ENCODE data around the gene TMEM120B. TPM values are rescaled to one million over a fixed set of nuclear protein-coding genes. Genes with fewer than 3 reads are reported as not detected.

TMEM120B gene
- total and polyA plus RNA-seq, 2 of the 13 experiments (the other 11 are each of a cell fraction or from before 2014, with no cell fraction given) = 7.1 to 12.9 TPM

DNA sequence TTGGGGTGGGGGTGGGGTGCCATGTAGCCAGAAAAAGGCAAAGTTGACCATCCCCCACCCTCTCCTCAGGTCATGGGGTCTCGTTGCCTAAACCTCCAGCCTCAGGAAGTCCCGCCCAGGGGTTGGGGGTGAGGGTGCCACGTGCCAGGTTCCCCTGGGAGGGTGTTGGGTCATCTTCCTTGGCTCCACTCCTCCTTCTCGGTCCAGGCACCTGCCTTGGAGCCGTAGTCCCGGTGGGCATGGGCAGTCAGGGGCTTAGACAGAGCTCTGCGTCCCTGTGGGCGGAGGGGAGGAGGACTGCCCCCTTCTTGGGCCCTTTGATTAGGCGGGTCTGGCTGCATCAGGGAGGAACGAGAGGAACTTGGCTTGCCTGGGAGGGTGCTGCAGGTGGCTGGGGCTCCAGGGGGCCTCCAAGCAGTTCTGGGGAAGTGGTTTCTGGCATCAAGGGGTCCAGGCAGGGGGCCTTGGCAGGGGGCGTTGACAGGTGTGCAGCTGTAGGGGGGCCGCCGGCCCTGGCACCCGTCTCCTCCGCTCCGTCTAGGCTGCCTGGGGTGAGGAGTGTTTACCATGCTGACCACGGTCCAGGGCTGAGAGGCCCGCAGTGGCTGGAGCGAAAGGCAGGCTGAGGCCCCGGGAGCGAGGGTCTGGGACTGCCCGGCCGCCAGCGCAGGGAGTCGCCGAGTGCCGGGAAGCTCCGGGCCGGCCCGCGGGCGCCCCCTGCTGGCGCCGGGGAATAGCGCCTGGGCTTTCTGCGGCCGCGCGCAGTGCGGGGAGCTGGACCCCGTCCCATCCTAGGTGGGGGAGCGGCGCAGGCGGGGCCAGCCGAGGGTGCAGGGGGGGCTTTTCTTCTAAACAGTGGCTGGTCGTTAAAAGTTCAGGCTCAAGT is 99.1 kb downstream of the TMEM120B start (continued):
- TF ChIP-seq ZNF766 (CRISPR knock-in tag; IDR thresholded peaks at IDR 0.05; ENCODE audit: borderline replicate concordance) = no peak
- no peak for TF ChIP-seq ZSCAN22 (CRISPR knock-in tag; IDR thresholded peaks at IDR 0.05)
- TF ChIP-seq XBP1 (CRISPR knock-in tag; IDR thresholded peaks at IDR 0.05) = no peak
- no peak for TF ChIP-seq KLF9 (CRISPR knock-in tag; IDR thresholded peaks at IDR 0.05; ENCODE audit: low read depth)
- TF ChIP-seq SKI (IDR thresholded peaks at IDR 0.05; ENCODE audit: partially characterized antibody) = no peak
- no peak for TF ChIP-seq SATB2 (CRISPR knock-in tag; IDR thresholded peaks at IDR 0.05)
- TF ChIP-seq, protein P1, sequence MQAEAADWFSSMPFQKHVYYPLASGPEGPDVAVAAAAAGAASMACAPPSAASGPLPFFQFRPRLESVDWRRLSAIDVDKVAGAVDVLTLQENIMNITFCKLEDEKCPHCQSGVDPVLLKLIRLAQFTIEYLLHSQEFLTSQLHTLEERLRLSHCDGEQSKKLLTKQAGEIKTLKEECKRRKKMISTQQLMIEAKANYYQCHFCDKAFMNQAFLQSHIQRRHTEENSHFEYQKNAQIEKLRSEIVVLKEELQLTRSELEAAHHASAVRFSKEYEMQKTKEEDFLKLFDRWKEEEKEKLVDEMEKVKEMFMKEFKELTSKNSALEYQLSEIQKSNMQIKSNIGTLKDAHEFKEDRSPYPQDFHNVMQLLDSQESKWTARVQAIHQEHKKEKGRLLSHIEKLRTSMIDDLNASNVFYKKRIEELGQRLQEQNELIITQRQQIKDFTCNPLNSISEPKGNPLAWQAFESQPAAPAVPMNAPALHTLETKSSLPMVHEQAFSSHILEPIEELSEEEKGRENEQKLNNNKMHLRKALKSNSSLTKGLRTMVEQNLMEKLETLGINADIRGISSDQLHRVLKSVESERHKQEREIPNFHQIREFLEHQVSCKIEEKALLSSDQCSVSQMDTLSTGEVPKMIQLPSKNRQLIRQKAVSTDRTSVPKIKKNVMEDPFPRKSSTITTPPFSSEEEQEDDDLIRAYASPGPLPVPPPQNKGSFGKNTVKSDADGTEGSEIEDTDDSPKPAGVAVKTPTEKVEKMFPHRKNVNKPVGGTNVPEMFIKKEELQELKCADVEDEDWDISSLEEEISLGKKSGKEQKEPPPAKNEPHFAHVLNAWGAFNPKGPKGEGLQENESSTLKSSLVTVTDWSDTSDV (CRISPR knock-in tag; IDR thresholded peaks at IDR 0.05) = no peak
- no peak for TF ChIP-seq FOXJ3 (CRISPR knock-in tag; IDR thresholded peaks at IDR 0.05; ENCODE audit: borderline replicate concordance)
- no peak for TF ChIP-seq DNMT3B (CRISPR knock-in tag; conservative IDR thresholded peaks at IDR 0.05)
- TF ChIP-seq MBNL3 (CRISPR knock-in tag; conservative IDR thresholded peaks at IDR 0.05) = no peak
- TF ChIP-seq KDM5B (CRISPR knock-in tag; IDR thresholded peaks at IDR 0.05; ENCODE audit: borderline replicate concordance) = 0 out of 2 replicates have a peak, but pooled peaks have one; percentile 24
- TF ChIP-seq TRIM24 (CRISPR knock-in tag; IDR thresholded peaks at IDR 0.05) = no peak
- no peak for TF ChIP-seq RBAK (CRISPR knock-in tag; IDR thresholded peaks at IDR 0.05)
- TF ChIP-seq, protein P2, sequence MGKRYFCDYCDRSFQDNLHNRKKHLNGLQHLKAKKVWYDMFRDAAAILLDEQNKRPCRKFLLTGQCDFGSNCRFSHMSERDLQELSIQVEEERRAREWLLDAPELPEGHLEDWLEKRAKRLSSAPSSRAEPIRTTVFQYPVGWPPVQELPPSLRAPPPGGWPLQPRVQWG (CRISPR knock-in tag; IDR thresholded peaks at IDR 0.05; ENCODE audit: borderline replicate concordance, low read depth) = no peak
- TF ChIP-seq, protein P3, sequence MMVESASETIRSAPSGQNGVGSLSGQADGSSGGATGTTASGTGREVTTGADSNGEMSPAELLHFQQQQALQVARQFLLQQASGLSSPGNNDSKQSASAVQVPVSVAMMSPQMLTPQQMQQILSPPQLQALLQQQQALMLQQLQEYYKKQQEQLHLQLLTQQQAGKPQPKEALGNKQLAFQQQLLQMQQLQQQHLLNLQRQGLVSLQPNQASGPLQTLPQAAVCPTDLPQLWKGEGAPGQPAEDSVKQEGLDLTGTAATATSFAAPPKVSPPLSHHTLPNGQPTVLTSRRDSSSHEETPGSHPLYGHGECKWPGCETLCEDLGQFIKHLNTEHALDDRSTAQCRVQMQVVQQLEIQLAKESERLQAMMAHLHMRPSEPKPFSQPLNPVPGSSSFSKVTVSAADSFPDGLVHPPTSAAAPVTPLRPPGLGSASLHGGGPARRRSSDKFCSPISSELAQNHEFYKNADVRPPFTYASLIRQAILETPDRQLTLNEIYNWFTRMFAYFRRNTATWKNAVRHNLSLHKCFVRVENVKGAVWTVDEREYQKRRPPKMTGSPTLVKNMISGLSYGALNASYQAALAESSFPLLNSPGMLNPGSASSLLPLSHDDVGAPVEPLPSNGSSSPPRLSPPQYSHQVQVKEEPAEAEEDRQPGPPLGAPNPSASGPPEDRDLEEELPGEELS (CRISPR knock-in tag; IDR thresholded peaks at IDR 0.05) = no peak
- TF ChIP-seq, protein P4, sequence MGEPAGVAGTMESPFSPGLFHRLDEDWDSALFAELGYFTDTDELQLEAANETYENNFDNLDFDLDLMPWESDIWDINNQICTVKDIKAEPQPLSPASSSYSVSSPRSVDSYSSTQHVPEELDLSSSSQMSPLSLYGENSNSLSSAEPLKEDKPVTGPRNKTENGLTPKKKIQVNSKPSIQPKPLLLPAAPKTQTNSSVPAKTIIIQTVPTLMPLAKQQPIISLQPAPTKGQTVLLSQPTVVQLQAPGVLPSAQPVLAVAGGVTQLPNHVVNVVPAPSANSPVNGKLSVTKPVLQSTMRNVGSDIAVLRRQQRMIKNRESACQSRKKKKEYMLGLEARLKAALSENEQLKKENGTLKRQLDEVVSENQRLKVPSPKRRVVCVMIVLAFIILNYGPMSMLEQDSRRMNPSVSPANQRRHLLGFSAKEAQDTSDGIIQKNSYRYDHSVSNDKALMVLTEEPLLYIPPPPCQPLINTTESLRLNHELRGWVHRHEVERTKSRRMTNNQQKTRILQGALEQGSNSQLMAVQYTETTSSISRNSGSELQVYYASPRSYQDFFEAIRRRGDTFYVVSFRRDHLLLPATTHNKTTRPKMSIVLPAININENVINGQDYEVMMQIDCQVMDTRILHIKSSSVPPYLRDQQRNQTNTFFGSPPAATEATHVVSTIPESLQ (CRISPR knock-in tag; conservative IDR thresholded peaks at IDR 0.05) = no peak
- TF ChIP-seq AGO2 (optimal IDR thresholded peaks at IDR 0.05; ENCODE audit: low read depth, low read length) = peak; percentile 74
- no peak for TF ChIP-seq ZNF644 (CRISPR knock-in tag; IDR thresholded peaks at IDR 0.05; ENCODE audit: low read depth)
- no peak for TF ChIP-seq ZNF224 (CRISPR knock-in tag; IDR thresholded peaks at IDR 0.05)
- no peak for TF ChIP-seq FOXA3 (CRISPR knock-in tag; IDR thresholded peaks at IDR 0.05)
- no peak for TF ChIP-seq ZNF737 (CRISPR knock-in tag; IDR thresholded peaks at IDR 0.05; ENCODE audit: borderline replicate concordance)
- TF ChIP-seq NRL (CRISPR knock-in tag; IDR thresholded peaks at IDR 0.05; ENCODE audit: borderline replicate concordance) = no peak; the same call in 1 of the 2 replicates
